H1 (cell line): ENCODE measurements around the gene TGFBRAP1. TPM values are rescaled to one million over a fixed set of nuclear protein-coding genes. Genes with fewer than 3 reads are reported as not detected.

Experiments
- CTCF ChIA-PET: fragments of 300-600 bp; sonication (Branson Sonifier 250); formaldehyde crosslinking; loops from one replicate; lab custom pipeline; 2021; ENCODE audit not compliant: partially characterized antibody; lab: Charles Lee
- POLR2A ChIA-PET: fragments of 300-600 bp; sonication (Branson Sonifier 250); formaldehyde crosslinking; loops from one replicate; lab custom pipeline; 2021; ENCODE audit warnings: inconsistent platforms; ENCODE audit not compliant: partially characterized antibody; lab: Charles Lee
- DNase-seq, 2 experiments: peaks; one replicate each; pipeline versions ENCODE4 v3.0.0 to v3.0.0-alpha.2; 2010 to 2022; ENCODE audit warnings: low spot score in 2 of 2, low read depth in 1 of 2, mixed read lengths in 1 of 2
- FAIRE-seq: peaks from 2 replicates; lab custom pipeline; 2011; peaks lifted over from hg19 to GRCh38; lab: Jason Lieb, UNC
- H2AFZ ChIP-seq: 2 replicates; pipeline ENCODE4 v1.8.1; 2012; ENCODE audit warnings: low read length, inconsistent platforms
- H2AK5ac ChIP-seq: 2 replicates; pipeline ENCODE4 v1.6.1; 2013; ENCODE audit warnings: low read depth, low read length
- H2BK120ac ChIP-seq: replicated peaks from 2 replicates; pipeline ENCODE3; 2013; ENCODE audit warnings: low read depth, low read length, inconsistent platforms
- H2BK12ac ChIP-seq: 2 replicates; pipeline ENCODE4 v1.6.1; 2013; ENCODE audit warnings: low read depth, low read length
- H2BK15ac ChIP-seq: 2 replicates; pipeline ENCODE4 v1.6.1; 2013; ENCODE audit warnings: low read length
- H2BK20ac ChIP-seq: 2 replicates; pipeline ENCODE4 v1.6.1; 2013; ENCODE audit warnings: low read length
- H2BK5ac ChIP-seq: 2 replicates; pipeline ENCODE4 v1.6.1; 2013; ENCODE audit warnings: low read depth, low read length
- H3K14ac ChIP-seq: 2 replicates; pipeline ENCODE4 v1.6.1; 2013; ENCODE audit warnings: inconsistent platforms; ENCODE audit not compliant: insufficient read length
- H3K18ac ChIP-seq: 2 replicates; pipeline ENCODE4 v1.6.1; 2013; ENCODE audit warnings: low read length; ENCODE audit errors: extremely low read depth
- H3K23ac ChIP-seq: 2 replicates; pipeline ENCODE4 v1.6.1; 2013; ENCODE audit warnings: inconsistent platforms; ENCODE audit not compliant: insufficient read length
- H3K23me2 ChIP-seq: 2 replicates; pipeline ENCODE4 v1.6.1; 2013; ENCODE audit warnings: low read depth, low read length
- H3K27ac ChIP-seq: 2 replicates; pipeline ENCODE4 v1.6.1; 2011; ENCODE audit warnings: low read depth, low read length, inconsistent platforms
- H3K27me3 ChIP-seq, 4 experiments: replicated peaks in 1 of 4; 1 replicate in 1 of 4; 2 replicates in 3 of 4; pipeline versions ENCODE4 v1.6.1 to v1.8.1; 2011 to 2013; ENCODE audit warnings: low read length in 3 of 4, mild to moderate bottlenecking in 3 of 4, inconsistent platforms in 2 of 4, mixed read lengths in 2 of 4, moderate library complexity in 1 of 4; ENCODE audit not compliant: control insufficient read depth in 3 of 4, insufficient read depth in 3 of 4; ENCODE audit errors: extremely low read depth in 1 of 4
- H3K36me3 ChIP-seq, 4 experiments: 2 replicates each; pipeline versions ENCODE4 v1.6.1 to v1.8.1; 2011 to 2013; ENCODE audit warnings: mild to moderate bottlenecking in 4 of 4, low read length in 3 of 4, moderate library complexity in 2 of 4, control low read depth in 1 of 4, inconsistent platforms in 1 of 4; ENCODE audit not compliant: insufficient read depth in 4 of 4, control insufficient read depth in 2 of 4
- H3K4ac ChIP-seq: replicated peaks from 2 replicates; pipeline ENCODE3; 2013; ENCODE audit warnings: low read length, low read depth, mixed read lengths, inconsistent platforms; ENCODE audit not compliant: insufficient read length
- H3K4me1 ChIP-seq, 4 experiments: replicated peaks in 1 of 4; 1 replicate in 1 of 4; 2 replicates in 3 of 4; pipeline versions ENCODE4 v1.6.1 to v1.8.1; 2011 to 2013; ENCODE audit warnings: low read length in 3 of 4, inconsistent platforms in 2 of 4, mixed read lengths in 1 of 4; ENCODE audit not compliant: insufficient read depth in 4 of 4, control insufficient read depth in 3 of 4
- H3K4me2 ChIP-seq, 2 experiments: 2 replicates each; pipeline versions ENCODE4 v1.6.1 to v1.8.1; 2011 to 2013; ENCODE audit warnings: low read depth in 2 of 2, low read length in 2 of 2, control low read depth in 1 of 2, inconsistent platforms in 1 of 2, mild to moderate bottlenecking in 1 of 2; ENCODE audit not compliant: insufficient read depth in 1 of 2
- H3K4me3 ChIP-seq, 4 experiments: fragments of 200-600, 300-600 bp in 1 of 4; sonication (generic), shearing (Covaris generic), sonication (Bioruptor Twin) in 1 of 4; 2 replicates each; pipeline versions ENCODE4 v1.5.1 to v1.8.1; 2011 to 2016; ENCODE audit warnings: low read length in 4 of 4, low read depth in 3 of 4, control low read depth in 2 of 4, inconsistent platforms in 2 of 4, mild to moderate bottlenecking in 2 of 4, mixed read lengths in 1 of 4, moderate library complexity in 1 of 4; ENCODE audit not compliant: insufficient read depth in 2 of 4; ENCODE audit errors: extremely low read depth in 1 of 4
- H3K56ac ChIP-seq: replicated peaks from 2 replicates; pipeline ENCODE3; 2013; ENCODE audit warnings: low read depth, mild to moderate bottlenecking, mixed read lengths, low read length, inconsistent platforms; ENCODE audit not compliant: insufficient read length
- H3K79me1 ChIP-seq: 2 replicates; pipeline ENCODE4 v1.6.1; 2013; ENCODE audit warnings: low read depth, low read length, control low read depth
- H3K79me2 ChIP-seq, 2 experiments: 2 replicates each; pipeline versions ENCODE4 v1.6.1 to v1.8.1; 2012 to 2013; ENCODE audit warnings: low read length in 2 of 2, mild to moderate bottlenecking in 2 of 2, inconsistent platforms in 1 of 2; ENCODE audit not compliant: insufficient read depth in 2 of 2, control insufficient read depth in 1 of 2
- H3K9ac ChIP-seq, 4 experiments: replicated peaks in 1 of 4; 1 replicate in 1 of 4; 2 replicates in 3 of 4; pipeline versions ENCODE4 v1.6.1 to v1.8.1; 2011 to 2013; ENCODE audit warnings: low read depth in 3 of 4, low read length in 3 of 4, control low read depth in 2 of 4, mild to moderate bottlenecking in 2 of 4, moderate library complexity in 2 of 4, inconsistent platforms in 1 of 4; ENCODE audit errors: extremely low read depth in 1 of 4
- H3K9me3 ChIP-seq, 2 experiments: 2 replicates each; pipeline versions ENCODE4 v1.6.1 to v1.8.1; 2012 to 2013; ENCODE audit warnings: mild to moderate bottlenecking in 2 of 2, moderate library complexity in 2 of 2, control low read depth in 1 of 2, inconsistent platforms in 1 of 2, low read depth in 1 of 2, low read length in 1 of 2, mixed read lengths in 1 of 2; ENCODE audit not compliant: insufficient read depth in 2 of 2
- H4K20me1 ChIP-seq, 2 experiments: replicated peaks in 1 of 2; 2 replicates each; pipeline versions ENCODE3 to v1.8.1; 2011 to 2013; ENCODE audit warnings: inconsistent platforms in 2 of 2, low read length in 2 of 2, mild to moderate bottlenecking in 1 of 2; ENCODE audit not compliant: insufficient read depth in 2 of 2, control insufficient read depth in 1 of 2
- H4K5ac ChIP-seq: 2 replicates; pipeline ENCODE4 v1.6.1; 2013; ENCODE audit warnings: low read length, low read depth, mixed read lengths, inconsistent platforms; ENCODE audit not compliant: insufficient read length
- H4K8ac ChIP-seq: 2 replicates; pipeline ENCODE4 v1.8.0; 2013; ENCODE audit warnings: mild to moderate bottlenecking, moderate library complexity, low read length, inconsistent platforms; ENCODE audit not compliant: insufficient read depth; ENCODE audit errors: extremely low read depth
- H4K91ac ChIP-seq: replicated peaks from 2 replicates; pipeline ENCODE3; 2013; ENCODE audit warnings: low read length, mixed read lengths, inconsistent platforms; ENCODE audit not compliant: insufficient read length
- WGBS, 2 experiments: shearing (Covaris generic) in 1 of 2; methylation state at CpG; one replicate each; pipeline versions ENCODE4 v1.1.6 to v1.1.7; 2013 to 2015; ENCODE audit warnings: low lambda C conversion rate in 2 of 2, mixed read lengths in 2 of 2, inconsistent platforms in 1 of 2, low coverage in 1 of 2, missing lambda C conversion rate in 1 of 2; ENCODE audit not compliant: insufficient replicate concordance in 2 of 2, insufficient coverage in 1 of 2, insufficient read length in 1 of 2; ENCODE audit errors: extremely low coverage in 1 of 2, missing lambda C conversion rate in 1 of 2; 5-methylcytosine and 5-hydroxymethylcytosine counted together
- polyA plus RNA-seq, 7 experiments: library from polyadenylated mRNA; depleted of rRNA in 3 of 7; stranded (reverse) in 5 of 7; unstranded in 2 of 7; fragments of >200 nt in 5 of 7; fragments of 200-250 nt in 2 of 7; gene quantifications; 1 replicate in 5 of 7; 2 replicates in 1 of 7; 4 replicates in 1 of 7; pipeline versions ENCODE4 v1.2.1 to v1.2.3, GENCODE V29; 2011 to 2013; ENCODE audit warnings: missing spikeins in 2 of 7, mixed read lengths in 2 of 7
- total RNA-seq: library from RNA; stranded (reverse); fragmentation: NEBNext Ultra II Directional; extraction: Animal tissue kit (Norgen Biotek cat#: 25700); gene quantifications from 2 replicates; pipeline ENCODE4 v1.2.1, GENCODE V29; 2021

The TGFBRAP1 gene
- total and polyA plus RNA-seq, 2 of the 8 experiments (the other 6 are each of a cell fraction or from before 2014, with no cell fraction given): 11.2 to 20.2 TPM

DNA sequence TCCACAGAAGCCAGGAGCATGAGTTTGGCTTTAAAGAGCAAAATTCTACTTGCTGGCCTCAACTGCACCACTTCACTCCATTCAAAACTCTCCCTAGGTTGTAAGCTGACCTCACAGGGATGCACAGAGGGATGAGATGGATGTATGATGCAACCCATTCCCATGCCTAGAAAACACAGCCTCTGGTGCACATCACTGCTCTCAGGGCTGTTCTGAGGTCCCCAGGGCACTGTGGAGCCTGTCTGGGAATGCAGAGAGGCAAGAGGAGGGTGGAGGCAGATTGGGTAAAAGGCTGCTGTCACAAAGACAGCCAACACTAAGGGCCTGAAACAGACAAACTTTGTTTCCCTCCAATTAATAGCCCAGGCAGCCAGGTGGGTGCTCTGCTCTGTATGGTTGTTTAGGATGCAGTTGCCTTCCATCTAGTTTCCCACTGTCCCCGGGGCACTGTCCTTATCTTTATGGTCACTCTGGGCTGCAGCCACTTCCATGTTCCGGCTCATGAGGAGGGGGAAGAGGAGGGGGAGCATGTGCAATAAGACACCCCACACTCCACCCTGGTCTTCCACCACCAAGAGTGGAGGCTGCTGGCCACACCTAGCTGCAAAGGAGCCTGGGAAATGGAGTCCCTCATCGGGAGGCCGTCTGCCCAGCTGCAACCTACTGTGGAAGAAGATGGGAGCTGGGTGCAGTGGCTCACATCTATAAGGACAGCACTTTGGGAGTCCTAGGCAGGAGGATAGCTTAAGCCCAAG is 81.0 kb downstream of the TGFBRAP1 start:
- FAIRE-seq: no peak

More for the DNA sequence above, 81.0 kb downstream of the TGFBRAP1 start:
- Histone ChIP-seq H3K14ac (no peak overlapping the region), H4K91ac (no peak overlapping the region), H2BK20ac (no peak overlapping the region), H3K79me2 (no peaks in the 10 kb centered on the region), H3K4me2 (no peak overlapping the region; a peak in 1 of 4 replicates), H3K18ac (no peak overlapping the region; the same call in 1 of the 2 replicates), H4K5ac (no peak overlapping the region), H3K36me3 (no peaks in the 10 kb centered on the region), H3K27ac (no peak overlapping the region), H3K23me2 (no peaks in the 10 kb centered on the region), H2BK120ac (no peak overlapping the region), H3K4ac (no peak overlapping the region), H3K23ac (no peak overlapping the region), H2BK12ac (no peak overlapping the region), H3K79me1 (no peaks in the 10 kb centered on the region), H3K4me3 (no peak overlapping the region), H3K56ac (no peak overlapping the region), H3K4me1 (peaks cover 0 to 2% (median under 1%) of the 10 kb centered on the region in 4 experiments; a peak in 1 of 7 replicates), H2AFZ (no peak overlapping the region), H3K27me3 (no peaks in the 10 kb centered on the region), H2BK5ac (no peak overlapping the region), H2BK15ac (no peak overlapping the region), H2AK5ac (no peak overlapping the region), H4K8ac (no peak overlapping the region), H4K20me1 (no peaks in the 10 kb centered on the region), H3K9me3 (peaks cover 0 to 5% of the 10 kb centered on the region in 2 experiments; a peak in 1 of 4 replicates), H3K9ac (no peak overlapping the region)
- CTCF ChIA-PET: interaction anchor here (0.6 to 1.5 kb wide), 6 partner anchors 10 to 129 kb away, joined by 3 to 10 read pairs (median 3); no protein-coding TSS in a partner anchor
- POLR2A ChIA-PET: interaction anchor here (1.7 kb wide), 1 partner anchor 10 kb away, joined by 4 read pairs; no protein-coding TSS in a partner anchor
- no peak for DNase-seq
- WGBS, 2 experiments: 81% methylated on average over 4 of the region's 4 CpGs; no CpG with 5 or more reads in 1 of the 2 experiments
